NB4 (cell line): ENCODE measurements around the gene RPS6KA4.

Source experiments
- POLR2A ChIP-seq: IDR thresholded peaks from 2 replicates; pipeline ENCODE4 v1.6.1; 2011; ENCODE audit warnings: mild to moderate bottlenecking; ENCODE audit not compliant: insufficient read length; ENCODE audit errors: extremely low read depth
- TF ChIP-seq, protein P1 (sequence below): IDR thresholded peaks from one replicate; pipeline ENCODE4 v1.5.1; 2012; ENCODE audit warnings: low read depth, low read length

- TF ChIP-seq, protein P1, sequence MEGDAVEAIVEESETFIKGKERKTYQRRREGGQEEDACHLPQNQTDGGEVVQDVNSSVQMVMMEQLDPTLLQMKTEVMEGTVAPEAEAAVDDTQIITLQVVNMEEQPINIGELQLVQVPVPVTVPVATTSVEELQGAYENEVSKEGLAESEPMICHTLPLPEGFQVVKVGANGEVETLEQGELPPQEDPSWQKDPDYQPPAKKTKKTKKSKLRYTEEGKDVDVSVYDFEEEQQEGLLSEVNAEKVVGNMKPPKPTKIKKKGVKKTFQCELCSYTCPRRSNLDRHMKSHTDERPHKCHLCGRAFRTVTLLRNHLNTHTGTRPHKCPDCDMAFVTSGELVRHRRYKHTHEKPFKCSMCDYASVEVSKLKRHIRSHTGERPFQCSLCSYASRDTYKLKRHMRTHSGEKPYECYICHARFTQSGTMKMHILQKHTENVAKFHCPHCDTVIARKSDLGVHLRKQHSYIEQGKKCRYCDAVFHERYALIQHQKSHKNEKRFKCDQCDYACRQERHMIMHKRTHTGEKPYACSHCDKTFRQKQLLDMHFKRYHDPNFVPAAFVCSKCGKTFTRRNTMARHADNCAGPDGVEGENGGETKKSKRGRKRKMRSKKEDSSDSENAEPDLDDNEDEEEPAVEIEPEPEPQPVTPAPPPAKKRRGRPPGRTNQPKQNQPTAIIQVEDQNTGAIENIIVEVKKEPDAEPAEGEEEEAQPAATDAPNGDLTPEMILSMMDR: no peak
- no peak for TF ChIP-seq POLR2A
These were observed 60.4 kb downstream of the RPS6KA4 start for GRCh38 chr11:64419257-64419790.
